DMS79 treated with DMSO at 0.1 percent for 48 hours (cell line): ENCODE measurements around the gene NUP85.
"Not testable (repeated sequence)": the region's sequence is repeated elsewhere in the genome, so short reads cannot be mapped to it uniquely, and the experiment has no call there.

ENCODE experiments used
- DNase-seq: peaks from one replicate; lab custom pipeline; 2025; lab: John Stamatoyannopoulos, UW

NUP85 gene

GRCh38 chr17:75205793-75206163, 299 bp downstream of the NUP85 start:
- DNase-seq, result no peak

- not testable (repeated sequence) for DNase-seq
These were observed 1.6 kb downstream of the NUP85 start for GRCh38 chr17:75207050-75207407.

- no peak for DNase-seq
These were observed 2.3 kb downstream of the NUP85 start for GRCh38 chr17:75207760-75208159.

- DNase-seq, result no peak
These were observed 2.7 kb downstream of the NUP85 start for GRCh38 chr17:75208161-75208560.

GRCh38 chr17:75209061-75209460, 3.6 kb downstream of the NUP85 start:
- no peak for DNase-seq

GRCh38 chr17:75218131-75218530, 12.7 kb downstream of the NUP85 start:
- DNase-seq, result no peak

- no peak for DNase-seq
These were observed 14.3 kb downstream of the NUP85 start for GRCh38 chr17:75219815-75220214.

- no peak for DNase-seq
These were observed 19.5 kb downstream of the NUP85 start for GRCh38 chr17:75225016-75225415.

GRCh38 chr17:75227729-75228128, 22.2 kb downstream of the NUP85 start:
- DNase-seq, result no peak

GRCh38 chr17:75228305-75228704, 22.8 kb downstream of the NUP85 start:
- DNase-seq, result no peak

GRCh38 chr17:75228847-75229246, 23.4 kb downstream of the NUP85 start:
- no peak for DNase-seq

GRCh38 chr17:75231071-75231470, 25.6 kb downstream of the NUP85 start:
- DNase-seq, result no peak

GRCh38 chr17:75231741-75232464, 26.4 kb downstream of the NUP85 start:
- DNase-seq, result no peak

GRCh38 chr17:75232786-75233185, 27.3 kb downstream of the NUP85 start:
- no peak for DNase-seq

- no peak for DNase-seq
These were observed 31.9 kb downstream of the NUP85 start for GRCh38 chr17:75237100-75238014.

- no peak for DNase-seq
These were observed 32.6 kb downstream of the NUP85 start for GRCh38 chr17:75238020-75238580.

GRCh38 chr17:75238684-75239191, 33.3 kb downstream of the NUP85 start:
- DNase-seq, result no peak

GRCh38 chr17:75239214-75239613, 33.7 kb downstream of the NUP85 start:
- DNase-seq, result no peak

GRCh38 chr17:75239778-75240393, 34.4 kb downstream of the NUP85 start:
- DNase-seq, result no peak

- DNase-seq, result no peak
These were observed 35.1 kb downstream of the NUP85 start for GRCh38 chr17:75240394-75241142.

- no peak for DNase-seq
These were observed 35.6 kb downstream of the NUP85 start for GRCh38 chr17:75241143-75241430.

GRCh38 chr17:75241502-75241901, 36.0 kb downstream of the NUP85 start:
- DNase-seq, result no peak
